ENCODE measurements around the gene ALDH8A1. TPM values are rescaled to one million over a fixed set of nuclear protein-coding genes. Genes with fewer than 3 reads are reported as not detected.

Gene ALDH8A1
- total and polyA plus RNA-seq, 2 of the 13 experiments (the other 11 are each of a cell fraction or from before 2014, with no cell fraction given), result 1.1 to 3.4 TPM

GRCh38 chr6:134995536-134995935 lies 45.6 kb upstream of the ALDH8A1 start:
- no peak overlapping the region for H2AFZ ChIP-seq (ENCODE audit: low read length)
- H3K27me3 ChIP-seq (ENCODE audit: control insufficient read depth in 1 of 2, insufficient read depth in 2 of 2, low read length in 2 of 2), result no peaks in the 10 kb centered on the region
- no peaks in the 10 kb centered on the region for H4K20me1 ChIP-seq (ENCODE audit: insufficient read depth, low read length)
- H3K4me3 ChIP-seq (replicated peaks in 1 of 3; ENCODE audit: insufficient read depth in 1 of 3, low read depth in 2 of 3, low read length in 3 of 3), result no peak overlapping the region
- CTCF ChIA-PET (ENCODE audit: low intra/inter-chr PET ratio, low total read pairs), result no interaction called here
- no peak overlapping the region for H3K9ac ChIP-seq (ENCODE audit: insufficient read depth, low read depth, low read length)
- TF ChIP-seq ATF4 (CRISPR knock-in tag; IDR thresholded peaks at IDR 0.05) (peak in 1 of 2 experiments; percentile 21; a peak in 1 of 4 replicates), ZNF549 (CRISPR knock-in tag; IDR thresholded peaks at IDR 0.05) (no peak), CEBPB (IDR thresholded peaks at IDR 0.05; ENCODE audit: borderline replicate concordance, low read depth, low read length) (peak; percentile 75; the same call in 1 of the 2 replicates)
- H3K9me3 ChIP-seq (ENCODE audit: low read length), result no peaks in the 10 kb centered on the region
- H3K4me1 ChIP-seq (ENCODE audit: insufficient read depth, low read length), result no peaks in the 10 kb centered on the region
- in situ Hi-C loops (cut with HindIII; ENCODE audit: extremely low pct_ligation_motif_present, low pct_unique_long_range_greater_than_20kb), result no loop called here
- peak; percentile 15 for FAIRE-seq
- POLR2A ChIA-PET, result no interaction called here
- H3K27ac ChIP-seq (ENCODE audit: extremely low read length, insufficient read depth, low read length), result no peak overlapping the region
- BruUV-seq (replicated peaks), result TSS peak; percentile 22
- H3K79me2 ChIP-seq (ENCODE audit: insufficient read depth, low read length), result no peaks in the 10 kb centered on the region
- WGBS (ENCODE audit: low lambda C conversion rate), result 95% methylated on average over 1 of the region's 1 CpG
- intact Hi-C loops (cut with micrococcal nuclease; ENCODE audit: unreplicated experiment), result no loop called here
- H3K36me3 ChIP-seq (replicated peaks in 1 of 2; ENCODE audit: control insufficient read depth in 1 of 2, insufficient read depth in 2 of 2, low read length in 2 of 2), result peaks cover 6 to 32% of the 10 kb centered on the region in 2 experiments
- ATAC-seq, result no peak
- no peak overlapping the region for H3K4me2 ChIP-seq (ENCODE audit: low read depth, low read length)
- DNase-seq (ENCODE audit: low spot score), result no peak

DNA sequence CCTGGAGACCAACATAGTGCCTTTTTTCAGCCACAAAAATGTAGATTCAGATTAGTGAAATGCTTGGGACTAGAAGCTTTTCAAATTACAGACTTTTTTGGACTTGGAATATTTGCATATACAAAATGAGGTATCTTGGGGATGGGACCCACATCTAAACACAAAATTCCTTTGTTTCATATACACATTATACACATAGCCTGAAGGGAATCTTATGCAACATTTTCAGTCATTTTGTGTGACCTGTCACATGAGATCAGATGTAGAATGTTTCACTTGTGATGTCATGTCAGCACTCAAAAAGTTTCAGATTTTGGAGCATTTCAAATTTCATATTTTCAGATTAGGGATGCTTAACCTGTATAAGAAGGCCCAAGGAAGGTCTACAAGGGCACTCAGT lies 44.5 kb upstream of the ALDH8A1 start:
- no peak overlapping the region for H3K9ac ChIP-seq (ENCODE audit: insufficient read depth, low read depth, low read length)
- CTCF ChIA-PET (ENCODE audit: low intra/inter-chr PET ratio, low total read pairs), result no interaction called here
- in situ Hi-C loops (cut with HindIII; ENCODE audit: extremely low pct_ligation_motif_present, low pct_unique_long_range_greater_than_20kb) (no loop called here), intact Hi-C loops (cut with micrococcal nuclease; ENCODE audit: unreplicated experiment) (no loop called here)
- no TSS peak for BruUV-seq (replicated peaks)
- H3K36me3 ChIP-seq (replicated peaks in 1 of 2; ENCODE audit: control insufficient read depth in 1 of 2, insufficient read depth in 2 of 2, low read length in 2 of 2), result peaks cover 6 to 32% of the 10 kb centered on the region in 2 experiments
- DNase-seq (ENCODE audit: low spot score), result no peak
- H3K27ac ChIP-seq (ENCODE audit: extremely low read length, insufficient read depth, low read length), result no peak overlapping the region
- no peak overlapping the region for H3K4me3 ChIP-seq (replicated peaks in 1 of 3; ENCODE audit: insufficient read depth in 1 of 3, low read depth in 2 of 3, low read length in 3 of 3)
- H3K27me3 ChIP-seq (ENCODE audit: control insufficient read depth in 1 of 2, insufficient read depth in 2 of 2, low read length in 2 of 2), result no peaks in the 10 kb centered on the region
- no peak overlapping the region for H2AFZ ChIP-seq (ENCODE audit: low read length)
- no peak for ATAC-seq
- H3K9me3 ChIP-seq (ENCODE audit: low read length), result no peaks in the 10 kb centered on the region
- H3K4me2 ChIP-seq (ENCODE audit: low read depth, low read length), result no peak overlapping the region
- no peaks in the 10 kb centered on the region for H3K4me1 ChIP-seq (ENCODE audit: insufficient read depth, low read length)
- no peak for FAIRE-seq
- H4K20me1 ChIP-seq (ENCODE audit: insufficient read depth, low read length), result no peaks in the 10 kb centered on the region
- H3K79me2 ChIP-seq (ENCODE audit: insufficient read depth, low read length), result no peaks in the 10 kb centered on the region
- POLR2A ChIA-PET, result no interaction called here
- TF ChIP-seq ZNF589 (CRISPR knock-in tag; conservative IDR thresholded peaks at IDR 0.05) (no peak), ZNF225 (CRISPR knock-in tag; IDR thresholded peaks at IDR 0.05) (no peak), ZNF253 (CRISPR knock-in tag; IDR thresholded peaks at IDR 0.05; ENCODE audit: borderline replicate concordance) (no peak), ZNF317 (CRISPR knock-in tag; IDR thresholded peaks at IDR 0.05) (no peak), ZKSCAN1 (IDR thresholded peaks at IDR 0.05; ENCODE audit: low read length) (no peak), E2F2 (CRISPR knock-in tag; IDR thresholded peaks at IDR 0.05; ENCODE audit: borderline replicate concordance) (no peak), TGIF2 (CRISPR knock-in tag; IDR thresholded peaks at IDR 0.05) (no peak)
- TF ChIP-seq, protein P1, sequence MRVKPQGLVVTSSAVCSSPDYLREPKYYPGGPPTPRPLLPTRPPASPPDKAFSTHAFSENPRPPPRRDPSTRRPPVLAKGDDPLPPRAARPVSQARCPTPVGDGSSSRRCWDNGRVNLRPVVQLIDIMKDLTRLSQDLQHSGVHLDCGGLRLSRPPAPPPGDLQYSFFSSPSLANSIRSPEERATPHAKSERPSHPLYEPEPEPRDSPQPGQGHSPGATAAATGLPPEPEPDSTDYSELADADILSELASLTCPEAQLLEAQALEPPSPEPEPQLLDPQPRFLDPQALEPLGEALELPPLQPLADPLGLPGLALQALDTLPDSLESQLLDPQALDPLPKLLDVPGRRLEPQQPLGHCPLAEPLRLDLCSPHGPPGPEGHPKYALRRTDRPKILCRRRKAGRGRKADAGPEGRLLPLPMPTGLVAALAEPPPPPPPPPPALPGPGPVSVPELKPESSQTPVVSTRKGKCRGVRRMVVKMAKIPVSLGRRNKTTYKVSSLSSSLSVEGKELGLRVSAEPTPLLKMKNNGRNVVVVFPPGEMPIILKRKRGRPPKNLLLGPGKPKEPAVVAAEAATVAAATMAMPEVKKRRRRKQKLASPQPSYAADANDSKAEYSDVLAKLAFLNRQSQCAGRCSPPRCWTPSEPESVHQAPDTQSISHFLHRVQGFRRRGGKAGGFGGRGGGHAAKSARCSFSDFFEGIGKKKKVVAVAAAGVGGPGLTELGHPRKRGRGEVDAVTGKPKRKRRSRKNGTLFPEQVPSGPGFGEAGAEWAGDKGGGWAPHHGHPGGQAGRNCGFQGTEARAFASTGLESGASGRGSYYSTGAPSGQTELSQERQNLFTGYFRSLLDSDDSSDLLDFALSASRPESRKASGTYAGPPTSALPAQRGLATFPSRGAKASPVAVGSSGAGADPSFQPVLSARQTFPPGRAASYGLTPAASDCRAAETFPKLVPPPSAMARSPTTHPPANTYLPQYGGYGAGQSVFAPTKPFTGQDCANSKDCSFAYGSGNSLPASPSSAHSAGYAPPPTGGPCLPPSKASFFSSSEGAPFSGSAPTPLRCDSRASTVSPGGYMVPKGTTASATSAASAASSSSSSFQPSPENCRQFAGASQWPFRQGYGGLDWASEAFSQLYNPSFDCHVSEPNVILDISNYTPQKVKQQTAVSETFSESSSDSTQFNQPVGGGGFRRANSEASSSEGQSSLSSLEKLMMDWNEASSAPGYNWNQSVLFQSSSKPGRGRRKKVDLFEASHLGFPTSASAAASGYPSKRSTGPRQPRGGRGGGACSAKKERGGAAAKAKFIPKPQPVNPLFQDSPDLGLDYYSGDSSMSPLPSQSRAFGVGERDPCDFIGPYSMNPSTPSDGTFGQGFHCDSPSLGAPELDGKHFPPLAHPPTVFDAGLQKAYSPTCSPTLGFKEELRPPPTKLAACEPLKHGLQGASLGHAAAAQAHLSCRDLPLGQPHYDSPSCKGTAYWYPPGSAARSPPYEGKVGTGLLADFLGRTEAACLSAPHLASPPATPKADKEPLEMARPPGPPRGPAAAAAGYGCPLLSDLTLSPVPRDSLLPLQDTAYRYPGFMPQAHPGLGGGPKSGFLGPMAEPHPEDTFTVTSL (CRISPR knock-in tag; IDR thresholded peaks at IDR 0.05; ENCODE audit: borderline replicate concordance), result no peak

Data from HepG2 (cell line).